Measurements from ENCODE around the gene RILPL2. TPM values are rescaled to one million over a fixed set of nuclear protein-coding genes. Genes with fewer than 3 reads are reported as not detected.

RILPL2 gene, protein sequence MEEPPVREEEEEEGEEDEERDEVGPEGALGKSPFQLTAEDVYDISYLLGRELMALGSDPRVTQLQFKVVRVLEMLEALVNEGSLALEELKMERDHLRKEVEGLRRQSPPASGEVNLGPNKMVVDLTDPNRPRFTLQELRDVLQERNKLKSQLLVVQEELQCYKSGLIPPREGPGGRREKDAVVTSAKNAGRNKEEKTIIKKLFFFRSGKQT
- total RNA-seq (2016; rRNA removed; fragmentation: Illumina TruSeq; extraction: Trizol), result 8.1 and 9.1 TPM in 2 replicates
- 2.4 and 2.8 TPM in 2 replicates for total RNA-seq (2016; cell fraction: cytosol; rRNA removed; fragmentation: Illumina TruSeq; extraction: Trizol; ENCODE audit: low read depth)
- 7.8 and 8.7 TPM in 2 replicates for total RNA-seq (2016; cell fraction: insoluble cytoplasmic fraction; rRNA removed; fragmentation: Illumina TruSeq; extraction: Trizol)
- 8.4 and 9.7 TPM in 2 replicates for total RNA-seq (2016; cell fraction: membrane; rRNA removed; fragmentation: Illumina TruSeq; extraction: Trizol)
- 2.3 and 3.4 TPM in 2 replicates for total RNA-seq (2016; cell fraction: nucleus; rRNA removed; fragmentation: Illumina TruSeq; extraction: Trizol)
- polyA plus RNA-seq (2011; rRNA removed), result 2.5 and 2.7 TPM in 2 replicates
- polyA plus RNA-seq (2011; cell fraction: cytosol; rRNA removed), result 2.2 and 2.3 TPM in 2 replicates
- polyA plus RNA-seq (2011; cell fraction: nucleus; rRNA removed), result 0.81 and 0.84 TPM in 2 replicates
- polyA plus RNA-seq (2012), result 2.4 and 2.8 TPM in 2 replicates
- 3.3 and 3.6 TPM in 2 replicates for polyA plus RNA-seq (2016; cell fraction: cytosol; fragmentation: Illumina TruSeq; extraction: Trizol; ENCODE audit: low read depth)
- 11.4 and 12.2 TPM in 2 replicates for polyA plus RNA-seq (2016; cell fraction: insoluble cytoplasmic fraction; fragmentation: Illumina TruSeq; extraction: Trizol; ENCODE audit: low read depth)
- 9.2 and 9.9 TPM in 2 replicates for polyA plus RNA-seq (2016; cell fraction: membrane; fragmentation: Illumina TruSeq; extraction: Trizol; ENCODE audit: low read depth)
- polyA plus RNA-seq (2016; cell fraction: nucleus; fragmentation: Illumina TruSeq; extraction: Trizol; ENCODE audit: insufficient read depth, low read depth), result 5.3 and 6.0 TPM in 2 replicates
- 1.0 and 1.6 TPM in 2 replicates for polyA minus RNA-seq (2011; rRNA and poly(A)+ RNA removed; ENCODE audit: low replicate concordance)
- polyA minus RNA-seq (2011; cell fraction: cytosol; rRNA and poly(A)+ RNA removed), result 0.88 and 1.4 TPM in 2 replicates
- polyA minus RNA-seq (2011; cell fraction: nucleus; rRNA and poly(A)+ RNA removed), result 0.77 and 0.99 TPM in 2 replicates
- percentile 49 among the genes with signal in this experiment for Bru-seq, nascent RNA
- BruChase-seq, experiment 1, labeled RNA remaining after a 6-hour chase, result percentile 68 among the genes with signal in this experiment
- percentile 61 among the genes with signal in this experiment for BruChase-seq, experiment 2, labeled RNA remaining after a 2-hour chase
- long read RNA-seq, experiment 1, full-length matches to known transcripts, result 31 of 36 reads
- long read RNA-seq, experiment 1, partial matches to known transcripts, result 2 of 36 reads
- long read RNA-seq, experiment 1, other reads (novel, unspliced or antisense), result 3 of 36 reads
- long read RNA-seq, experiment 2, full-length matches to known transcripts, result 33 of 53 reads
- long read RNA-seq, experiment 2, partial matches to known transcripts, result 3 of 53 reads
- long read RNA-seq, experiment 2, other reads (novel, unspliced or antisense), result 17 of 53 reads

DNA sequence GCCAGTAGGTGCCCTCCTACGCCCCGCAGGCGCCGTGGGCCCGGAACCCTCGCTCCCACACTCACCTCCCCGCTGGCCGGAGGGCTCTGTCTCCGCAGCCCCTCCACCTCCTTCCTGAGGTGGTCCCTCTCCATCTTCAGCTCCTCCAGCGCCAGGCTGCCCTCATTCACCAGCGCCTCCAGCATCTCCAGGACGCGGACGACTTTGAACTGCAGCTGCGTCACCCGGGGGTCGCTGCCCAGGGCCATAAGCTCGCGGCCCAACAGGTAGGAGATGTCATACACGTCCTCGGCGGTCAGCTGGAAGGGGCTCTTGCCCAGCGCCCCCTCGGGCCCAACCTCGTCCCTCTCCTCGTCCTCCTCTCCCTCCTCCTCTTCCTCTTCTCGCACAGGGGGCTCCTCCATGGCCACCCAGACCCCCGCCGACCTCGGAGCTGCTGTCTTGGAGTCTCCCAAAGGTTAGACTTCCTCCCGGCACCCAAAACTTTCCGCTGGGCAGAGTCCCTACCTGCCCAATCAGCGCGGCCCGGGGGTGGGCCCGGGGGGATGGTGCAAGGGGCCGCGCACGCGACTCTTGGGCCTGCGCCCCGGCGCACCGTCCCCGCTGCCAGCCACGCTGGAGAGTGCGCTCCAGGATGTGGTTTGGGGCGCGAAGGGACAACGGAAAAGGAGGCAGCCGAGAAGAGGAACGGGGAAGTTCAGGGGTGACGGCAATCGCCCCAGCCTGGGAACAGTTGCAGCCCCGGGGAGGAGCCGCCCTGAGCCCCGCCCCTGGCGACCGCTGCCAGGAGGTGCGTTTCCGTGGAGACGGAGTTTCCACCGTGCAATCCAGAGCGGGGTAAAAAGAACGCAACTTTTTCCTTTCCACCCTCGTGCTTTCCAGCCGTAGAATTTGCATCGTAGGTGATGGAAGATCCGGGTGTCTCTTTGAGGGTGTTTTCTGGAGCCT lies at the start of gene RILPL2:
TSS of gene RILPL2 (minus strand) at position 668 of the 948 bp plus-strand sequence. CDS start at position 404, 264 bp downstream.
- POLR2A ChIA-PET, result interaction anchor here (1.0 to 2.0 kb wide), 3 partner anchors 12 to 147 kb away, joined by 4 to 5 read pairs (median 5); partner anchors contain the start of gene KMT5A
- H4K20me1 ChIP-seq (ENCODE audit: insufficient read depth, low read length), result no peaks in the 10 kb centered on the region
- no peaks in the 10 kb centered on the region for H3K36me3 ChIP-seq (replicated peaks in 1 of 2; ENCODE audit: control insufficient read depth in 1 of 2, insufficient read depth in 2 of 2, low read length in 2 of 2)
- H3K27ac ChIP-seq (ENCODE audit: extremely low read length, insufficient read depth, low read length), result peak within 1 kb of the TSS; percentile 64
- TSS peak; percentile 62 for BruUV-seq (replicated peaks)
- intact Hi-C loops (cut with micrococcal nuclease; ENCODE audit: unreplicated experiment), result loop anchor here (1.0 kb wide), 1 partner anchor 47 kb away; no protein-coding TSS in a partner anchor
- peaks cover 27% of the 10 kb centered on the region for H3K4me1 ChIP-seq (ENCODE audit: insufficient read depth, low read length)
- H3K9me3 ChIP-seq (ENCODE audit: low read length), result no peaks in the 10 kb centered on the region
- H3K9ac ChIP-seq (ENCODE audit: insufficient read depth, low read depth, low read length), result peak within 1 kb of the TSS; percentile 67
- ATAC-seq, result peak; percentile 92
- FAIRE-seq, result peak; percentile 62
- in situ Hi-C loops (cut with HindIII; ENCODE audit: extremely low pct_ligation_motif_present, low pct_unique_long_range_greater_than_20kb), result no loop called here
- H3K79me2 ChIP-seq (ENCODE audit: insufficient read depth, low read length), result peaks cover 8% of the 10 kb centered on the region
- 1% methylated on average over 50 of the region's 69 CpGs for WGBS (ENCODE audit: low lambda C conversion rate)
- peak; percentile 49 for DNase-seq (ENCODE audit: low spot score)
- H3K4me2 ChIP-seq (ENCODE audit: low read depth, low read length), result peak within 1 kb of the TSS; percentile 78
- H3K27me3 ChIP-seq (ENCODE audit: control insufficient read depth in 1 of 2, insufficient read depth in 2 of 2, low read length in 2 of 2), result no peaks in the 10 kb centered on the region
- peak within 1 kb of the TSS; percentile 73 to 92 (median 90) for H3K4me3 ChIP-seq (replicated peaks in 1 of 3; ENCODE audit: insufficient read depth in 1 of 3, low read depth in 2 of 3, low read length in 3 of 3)
- H2AFZ ChIP-seq (ENCODE audit: low read length), result no peak within 1 kb of the TSS
- CTCF ChIA-PET (ENCODE audit: low intra/inter-chr PET ratio, low total read pairs), result no interaction called here
- 0 out of 2 replicates have a peak, but pooled peaks have one; percentile 58 for TF ChIP-seq WIZ (CRISPR knock-in tag; IDR thresholded peaks at IDR 0.05)
- peak; percentile 62 for TF ChIP-seq ZNF746 (CRISPR knock-in tag; IDR thresholded peaks at IDR 0.05)
- 0 out of 2 replicates have a peak, but pooled peaks have one; percentile 34 for TF ChIP-seq GFI1 (CRISPR knock-in tag; IDR thresholded peaks at IDR 0.05; ENCODE audit: borderline replicate concordance)
- no peak for TF ChIP-seq GTF2F1 (IDR thresholded peaks at IDR 0.05; ENCODE audit: low read length)
- TF ChIP-seq ZNF761 (CRISPR knock-in tag; conservative IDR thresholded peaks at IDR 0.05), result peak; percentile 85; the same call in 1 of the 2 replicates
- no peak; the same call in 1 of the 2 replicates for TF ChIP-seq NR2F2 (IDR thresholded peaks at IDR 0.05; ENCODE audit: borderline replicate concordance, low read depth)
- TF ChIP-seq ARNT2 (CRISPR knock-in tag; IDR thresholded peaks at IDR 0.05; ENCODE audit: low read depth), result peak; percentile 75; the same call in 1 of the 2 replicates
- TF ChIP-seq SIN3A (IDR thresholded peaks at IDR 0.05; ENCODE audit: borderline replicate concordance, low read depth, low read length), result peak; percentile 60; the same call in 1 of the 2 replicates
- TF ChIP-seq JUN (CRISPR knock-in tag; IDR thresholded peaks at IDR 0.05), result no peak
- TF ChIP-seq ZFX (CRISPR knock-in tag; IDR thresholded peaks at IDR 0.05; ENCODE audit: low read depth), result peak; percentile 87
- no peak for TF ChIP-seq KLF13 (CRISPR knock-in tag; IDR thresholded peaks at IDR 0.05)
- 0 out of 2 replicates have a peak, but pooled peaks have one; percentile 31 for TF ChIP-seq PAX8 (CRISPR knock-in tag; IDR thresholded peaks at IDR 0.05; ENCODE audit: borderline replicate concordance)
- TF ChIP-seq FOSL1 (CRISPR knock-in tag; IDR thresholded peaks at IDR 0.05; ENCODE audit: borderline replicate concordance), result no peak
- peak; percentile 64; the same call in 1 of the 2 replicates for TF ChIP-seq ZNF605 (CRISPR knock-in tag; IDR thresholded peaks at IDR 0.05)
- TF ChIP-seq, protein P1, sequence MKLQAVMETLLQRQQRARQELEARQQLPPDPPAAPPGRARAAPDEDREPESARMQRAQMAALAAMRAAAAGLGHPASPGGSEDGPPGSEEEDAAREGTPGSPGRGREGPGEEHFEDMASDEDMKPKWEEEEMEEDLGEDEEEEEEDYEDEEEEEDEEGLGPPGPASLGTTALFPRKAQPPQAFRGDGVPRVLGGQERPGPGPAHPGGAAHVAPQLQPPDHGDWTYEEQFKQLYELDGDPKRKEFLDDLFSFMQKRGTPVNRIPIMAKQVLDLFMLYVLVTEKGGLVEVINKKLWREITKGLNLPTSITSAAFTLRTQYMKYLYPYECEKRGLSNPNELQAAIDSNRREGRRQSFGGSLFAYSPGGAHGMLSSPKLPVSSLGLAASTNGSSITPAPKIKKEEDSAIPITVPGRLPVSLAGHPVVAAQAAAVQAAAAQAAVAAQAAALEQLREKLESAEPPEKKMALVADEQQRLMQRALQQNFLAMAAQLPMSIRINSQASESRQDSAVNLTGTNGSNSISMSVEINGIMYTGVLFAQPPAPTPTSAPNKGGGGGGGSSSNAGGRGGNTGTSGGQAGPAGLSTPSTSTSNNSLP (IDR thresholded peaks at IDR 0.05; ENCODE audit: low read depth, low read length), result no peak

Data from HepG2 (cell line).